HG02885 (cell line): ENCODE data around the gene TECTA.
"Not testable (repeated sequence)": the region's sequence is repeated elsewhere in the genome, so short reads cannot be mapped to it uniquely, and the experiment has no call there.

Experiments used
- ATAC-seq: cut with Tn5 transposase; IDR thresholded peaks from one replicate; pipeline ENCODE4 v1.9.1; 2021; ENCODE audit warnings: mild to moderate bottlenecking; ENCODE audit not compliant: unreplicated experiment, poor library complexity

TECTA gene

DNA sequence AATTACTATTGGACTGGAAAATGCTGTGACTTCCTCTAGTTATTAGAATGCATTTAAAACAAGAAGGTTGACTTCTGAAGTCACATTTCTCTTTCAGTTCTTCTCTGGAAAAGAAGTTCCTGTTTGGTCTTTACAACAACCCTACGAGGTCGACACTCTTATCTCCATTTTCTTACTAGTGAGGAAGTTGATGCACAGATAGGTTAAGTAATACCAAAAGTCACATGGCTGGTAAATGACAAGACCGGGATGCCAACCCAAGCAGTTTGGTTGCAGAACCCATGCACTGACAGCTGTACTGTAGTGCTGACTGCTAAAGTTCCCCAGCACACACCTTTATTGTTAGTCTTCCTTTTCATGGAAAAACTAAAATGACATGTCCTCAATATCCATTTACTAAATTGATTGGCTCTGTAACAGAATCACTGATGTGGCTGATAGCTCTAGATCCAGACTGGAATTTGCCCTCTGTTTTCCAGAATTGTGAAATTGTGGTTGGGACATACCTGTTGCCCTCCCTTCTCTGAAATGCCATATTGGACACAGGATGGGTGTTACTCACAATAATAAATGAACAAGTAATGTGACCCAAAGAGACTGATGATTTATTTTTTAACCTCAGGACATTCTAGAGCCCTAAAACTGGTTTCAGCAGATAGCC is 9.4 kb upstream of the TECTA start:
- ATAC-seq: no peak

DNA sequence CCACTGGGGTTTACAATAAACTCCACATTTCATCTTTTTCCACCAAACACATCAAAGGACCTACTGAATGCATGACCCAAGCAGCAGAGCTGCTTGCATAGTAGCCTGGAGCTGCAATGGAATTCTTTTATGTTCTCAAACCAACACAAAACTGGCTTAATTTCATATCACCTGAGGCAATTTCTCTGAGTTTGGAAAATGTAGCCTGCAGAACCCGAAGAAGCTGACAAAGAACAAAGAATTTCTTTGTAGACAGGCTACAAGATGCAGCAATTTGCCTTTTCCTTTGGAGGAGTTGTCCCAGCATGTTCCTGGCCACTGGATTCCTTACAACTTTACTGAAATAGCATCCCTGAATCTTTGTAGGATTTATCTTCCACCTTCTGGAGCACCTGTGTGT is 5.5 kb upstream of the TECTA start:
- ATAC-seq: no peak

DNA sequence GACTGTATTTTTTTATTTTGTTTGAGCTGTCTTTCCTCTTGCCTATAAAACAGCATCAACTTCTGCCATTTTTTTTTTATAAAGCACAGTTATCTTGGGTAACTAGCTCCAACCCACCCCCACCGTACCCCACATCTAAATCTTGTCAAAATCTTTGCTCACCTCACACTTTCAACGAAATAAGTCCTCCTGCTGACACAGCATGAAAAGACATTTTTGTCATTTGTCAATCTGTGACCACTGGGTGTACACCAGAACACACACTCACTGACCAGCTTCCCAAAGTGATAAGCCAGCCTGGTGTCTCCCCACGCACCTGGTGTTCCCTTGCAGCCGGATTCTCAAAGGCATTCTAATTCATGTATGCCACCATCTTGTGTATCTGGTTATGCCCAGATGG is 1.7 kb upstream of the TECTA start:
- ATAC-seq: no peak

DNA sequence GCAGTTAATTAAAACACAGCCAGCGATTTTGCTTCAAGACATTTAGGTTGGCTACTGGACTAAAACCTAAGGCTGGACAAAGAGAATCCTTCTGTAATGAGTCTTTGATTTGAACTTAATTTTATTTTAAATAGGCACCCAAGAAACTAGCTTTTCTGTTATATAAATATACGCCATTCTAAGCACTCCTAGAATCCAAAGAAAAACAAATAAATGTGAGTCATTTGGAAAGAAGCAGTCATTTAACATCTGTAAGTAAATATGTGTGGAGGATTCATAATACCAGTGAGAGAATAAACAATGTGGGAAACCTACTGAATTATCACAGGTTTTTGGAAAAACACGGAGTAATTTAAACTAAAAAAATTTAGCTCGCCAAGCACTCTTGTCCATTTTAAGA is 1.2 kb upstream of the TECTA start:
- ATAC-seq: no peak

DNA sequence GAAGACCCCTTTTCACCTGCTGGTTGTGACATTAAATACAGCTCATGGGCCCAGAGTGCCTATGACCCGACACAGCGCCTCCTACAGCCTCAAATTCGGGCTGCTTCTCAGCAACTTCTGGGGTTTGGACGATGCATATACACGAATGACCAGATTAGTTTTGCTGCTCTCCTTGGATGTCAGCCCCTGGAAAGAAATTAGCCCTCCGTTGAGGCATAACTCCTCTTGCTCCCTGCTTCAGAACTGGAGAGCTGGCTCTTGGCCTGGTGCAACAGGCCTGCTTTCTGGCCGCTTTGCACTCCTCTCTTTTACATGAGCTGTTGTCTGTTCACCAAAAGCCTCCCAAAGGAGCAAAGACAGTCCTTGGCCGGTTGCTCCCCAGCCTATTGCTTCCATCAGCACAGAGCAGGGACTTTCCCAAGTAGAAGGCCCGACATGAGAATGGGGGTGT is 3.3 kb downstream of the TECTA start:
- ATAC-seq: no peak

DNA sequence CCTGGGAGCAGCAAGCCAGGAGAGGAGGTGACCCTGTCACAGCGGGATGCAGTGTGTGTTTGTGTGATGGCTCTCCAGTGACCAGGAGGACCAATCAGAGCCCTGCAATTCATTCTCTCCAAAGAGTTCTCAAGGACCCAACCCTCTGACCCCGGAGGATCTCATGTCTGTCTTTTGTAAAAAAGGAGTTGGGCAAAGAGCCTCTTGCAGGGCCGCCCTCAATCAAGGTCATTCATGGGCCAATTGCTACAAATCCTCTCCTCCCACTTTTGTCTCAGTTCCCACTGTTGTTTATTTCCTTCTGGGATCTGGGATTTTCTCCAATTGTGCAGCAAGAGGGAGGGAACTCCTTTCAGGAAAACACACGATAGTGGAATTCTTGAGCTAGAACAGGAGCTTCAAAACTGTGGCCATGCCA is 4.0 kb downstream of the TECTA start:
- no peak for ATAC-seq

DNA sequence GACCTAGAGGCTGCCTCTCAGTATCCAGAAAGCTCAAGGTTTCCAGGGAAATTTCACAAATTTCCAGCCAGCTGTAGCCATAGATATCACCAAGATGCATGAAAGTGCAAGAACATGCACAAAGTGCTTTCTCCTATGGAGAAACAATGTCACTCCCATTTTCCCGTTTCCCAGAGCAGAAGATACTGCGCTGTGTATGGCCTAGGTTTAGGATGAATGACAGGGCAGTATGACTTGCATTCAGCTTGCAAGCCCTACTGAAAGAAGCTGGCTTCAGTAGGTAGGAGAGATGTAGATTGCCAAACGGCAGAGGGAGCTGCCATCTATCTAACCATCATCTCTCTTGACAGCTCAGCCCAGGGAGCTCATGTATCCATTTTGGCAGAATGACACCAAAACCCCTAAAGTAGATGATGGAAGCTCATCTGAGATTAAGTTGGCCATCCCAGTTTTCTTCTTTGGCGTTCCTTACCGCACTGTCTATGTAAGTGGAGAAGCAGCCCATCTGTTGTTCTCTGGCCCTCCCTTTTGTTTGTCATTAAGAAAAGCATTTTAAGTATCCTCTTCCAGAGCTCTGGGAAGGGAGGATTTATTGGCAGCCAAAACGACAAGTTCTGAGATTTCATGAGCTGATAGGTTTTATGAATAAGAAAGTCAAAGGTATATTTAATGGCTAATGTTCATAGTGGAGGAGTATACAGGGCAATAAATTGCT is 4.6 kb downstream of the TECTA start:
- no peak for ATAC-seq

DNA sequence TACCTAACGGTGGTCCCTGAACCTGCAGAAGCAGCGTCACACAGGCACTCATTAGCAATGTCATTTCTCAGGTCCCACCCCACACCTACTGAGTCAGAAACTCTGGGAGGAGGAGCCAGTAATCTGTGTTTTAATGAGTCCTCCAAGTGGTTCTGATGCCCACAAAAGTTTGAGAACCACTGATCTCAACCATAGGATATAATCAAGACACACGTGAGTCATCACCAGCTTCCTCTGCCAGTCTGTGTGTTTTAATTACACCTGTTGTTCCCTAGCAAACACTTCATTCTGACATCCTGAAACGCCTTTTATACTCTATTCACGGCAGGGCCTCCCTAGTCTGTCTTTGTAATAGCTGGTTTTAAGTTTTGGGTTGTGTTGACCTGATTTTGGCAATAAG is 5.8 kb downstream of the TECTA start:
- ATAC-seq: no peak

DNA sequence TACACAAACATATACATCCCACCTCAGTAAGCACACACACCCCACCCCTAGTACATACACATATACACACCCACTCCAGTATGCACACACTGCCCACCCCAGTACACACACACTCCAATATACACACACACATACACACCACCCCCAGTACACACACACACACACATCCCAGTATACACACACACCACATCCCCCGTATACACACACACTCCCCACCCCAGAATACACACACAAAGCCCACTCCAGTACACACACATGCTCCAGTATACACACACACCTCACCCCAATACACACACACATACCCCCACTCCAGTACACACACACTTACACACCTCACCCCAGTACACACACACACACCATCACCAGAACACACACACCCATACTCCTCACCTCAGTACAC is 7.4 kb downstream of the TECTA start:
- no peak for ATAC-seq

DNA sequence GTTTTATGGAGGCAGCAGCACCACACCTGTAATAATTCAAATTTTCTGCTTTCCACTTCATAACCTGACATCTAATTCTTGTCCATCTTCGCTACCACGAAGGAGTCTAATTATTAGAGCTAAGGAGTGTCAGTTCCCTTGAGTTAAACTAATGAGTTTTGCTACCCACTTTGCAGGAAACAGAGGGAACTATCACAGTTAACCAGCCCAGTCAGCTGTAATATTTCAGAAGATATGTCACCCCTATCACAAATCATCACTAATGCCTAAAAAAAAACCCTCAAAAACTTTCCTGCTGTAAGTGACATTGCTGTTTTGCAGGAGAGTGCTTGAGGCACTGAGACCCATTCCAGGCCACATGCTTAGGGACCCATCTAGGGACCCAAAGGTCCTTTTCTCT is 8.4 kb downstream of the TECTA start:
- no peak for ATAC-seq

DNA sequence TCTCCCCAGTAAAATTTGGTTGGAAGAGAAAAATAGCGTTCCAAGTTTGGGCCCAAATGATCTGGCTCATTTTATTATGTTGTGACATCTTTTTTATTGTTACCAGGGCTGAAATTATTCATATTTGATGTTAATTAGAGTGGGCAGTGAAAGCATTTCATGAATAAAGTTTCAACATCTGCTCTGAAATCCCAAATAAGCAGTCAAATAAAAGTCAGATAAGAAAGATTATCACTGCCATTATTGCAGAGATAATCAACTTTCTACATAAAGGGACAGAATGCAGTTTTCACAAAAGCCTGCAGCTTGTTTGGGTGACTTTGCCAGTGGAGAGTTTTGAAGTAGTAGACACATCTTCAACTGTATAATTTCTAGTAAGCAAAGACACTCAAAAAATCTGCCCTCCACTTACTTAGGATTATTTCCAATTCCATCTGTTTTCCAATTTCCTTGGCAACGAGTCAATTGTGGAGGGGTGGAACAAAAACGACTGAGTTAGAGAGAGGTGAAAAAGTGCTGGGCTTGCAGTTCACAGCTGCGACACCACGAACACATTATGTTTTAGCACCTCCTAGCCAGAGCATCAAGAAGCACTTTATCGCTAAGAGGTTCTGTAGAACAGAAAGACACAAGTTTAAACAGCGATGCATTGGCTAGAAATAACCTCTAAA is 9.0 kb downstream of the TECTA start:
- no peak for ATAC-seq

DNA sequence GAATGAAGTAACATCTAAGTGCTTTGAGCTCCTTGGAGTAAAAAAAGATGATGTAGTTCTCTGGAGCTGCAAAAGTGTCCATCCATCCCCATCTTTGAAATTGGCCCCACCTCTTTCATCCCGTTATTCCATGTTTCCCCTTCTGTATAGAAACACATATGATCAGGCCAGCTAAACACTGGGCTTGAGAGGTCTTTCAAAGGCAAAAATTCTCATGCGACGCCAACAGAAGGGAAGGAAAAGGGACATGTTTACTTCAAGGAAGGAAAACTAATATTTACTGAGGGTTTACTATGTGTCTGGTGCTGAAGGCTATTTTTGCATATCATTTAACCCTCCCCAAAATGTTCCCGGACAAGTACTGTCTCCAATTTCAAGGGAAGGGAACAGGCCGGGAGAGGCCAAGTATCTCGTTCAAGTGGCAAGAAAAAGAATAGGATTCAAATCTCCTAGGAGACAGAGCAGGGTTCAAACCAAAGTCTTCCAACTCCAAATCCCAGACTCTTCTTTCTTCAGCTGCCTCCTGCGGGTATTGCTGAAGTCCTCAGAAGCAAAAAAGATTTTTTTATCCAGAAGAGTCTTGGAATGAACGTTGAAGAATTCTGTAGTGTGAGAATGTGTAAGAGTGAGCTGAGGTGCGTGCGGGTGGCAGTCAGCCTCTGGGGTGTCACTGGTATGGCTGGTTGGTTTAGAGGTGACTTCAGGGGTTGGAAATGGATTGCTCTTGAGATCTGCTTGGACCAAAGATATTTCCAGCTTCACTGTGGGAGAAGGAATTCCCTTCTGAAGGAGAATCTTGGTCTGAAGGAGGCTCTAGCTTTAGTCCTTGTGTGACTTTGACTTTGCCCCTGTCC is 10.1 kb downstream of the TECTA start:
- ATAC-seq: no peak

DNA sequence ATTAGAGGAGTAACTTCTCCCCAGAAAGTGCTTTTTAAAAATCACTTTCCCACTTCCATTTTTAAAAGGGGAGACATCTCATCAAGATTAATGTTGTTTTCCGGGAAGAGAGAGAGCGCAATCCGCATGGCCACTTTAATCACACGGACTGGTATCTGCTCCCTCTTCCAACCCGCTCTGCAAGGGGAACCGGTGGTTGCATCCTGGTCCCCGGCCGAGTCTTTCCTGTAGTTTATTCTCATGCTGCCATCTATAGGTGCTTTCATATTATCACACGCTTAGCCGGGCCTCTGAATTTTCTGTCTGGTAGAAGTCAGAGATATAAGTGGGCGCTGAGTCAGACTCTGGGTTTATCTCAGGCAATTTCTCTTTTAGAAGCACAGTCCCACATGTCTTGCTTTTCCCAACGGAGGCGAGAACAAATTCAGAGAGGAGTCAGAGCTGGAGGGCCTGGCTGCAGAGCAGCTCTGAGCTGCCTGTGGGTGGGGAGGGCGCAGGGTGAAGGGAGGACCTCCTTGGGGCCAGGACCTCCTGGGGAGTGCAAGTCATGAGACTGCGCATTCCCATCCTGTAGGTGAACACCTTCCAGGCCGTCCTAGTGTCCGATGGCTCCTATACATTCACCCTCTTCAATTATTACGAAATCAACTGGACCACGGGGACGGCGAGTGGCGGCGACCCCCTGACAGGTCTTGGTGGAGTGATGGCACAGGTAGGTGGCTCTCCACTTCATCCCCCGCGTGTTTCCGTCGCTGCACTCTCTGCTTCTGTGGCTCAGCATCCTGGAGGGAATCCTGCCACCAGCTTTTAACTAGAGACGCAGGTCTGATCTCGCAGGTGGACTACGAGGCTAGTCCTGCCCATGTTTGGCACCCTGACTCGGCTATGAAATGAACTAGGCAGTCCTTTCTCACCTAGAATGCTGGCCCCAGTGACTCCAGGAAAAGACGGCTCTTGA is 11.7 kb downstream of the TECTA start:
- no peak for ATAC-seq

DNA sequence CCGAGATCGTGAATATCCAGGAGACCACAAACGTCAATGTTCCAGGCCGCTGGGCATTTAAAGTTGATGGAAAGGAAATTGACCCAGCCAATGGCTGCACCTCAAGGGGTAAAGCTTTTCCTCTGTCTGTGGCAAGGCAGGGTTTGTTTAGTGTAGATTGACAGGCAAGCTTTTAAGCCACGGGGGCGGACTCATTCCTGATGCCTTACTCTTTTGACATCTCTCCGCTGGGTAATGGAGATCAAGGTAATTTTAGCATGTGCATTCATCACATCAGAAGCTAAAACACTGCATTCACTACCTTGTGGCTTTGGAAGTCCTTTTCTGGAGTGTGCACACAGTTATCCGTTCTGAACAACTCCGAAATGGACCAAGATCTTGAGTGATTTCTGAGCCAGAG is 12.6 kb downstream of the TECTA start:
- ATAC-seq: no peak

DNA sequence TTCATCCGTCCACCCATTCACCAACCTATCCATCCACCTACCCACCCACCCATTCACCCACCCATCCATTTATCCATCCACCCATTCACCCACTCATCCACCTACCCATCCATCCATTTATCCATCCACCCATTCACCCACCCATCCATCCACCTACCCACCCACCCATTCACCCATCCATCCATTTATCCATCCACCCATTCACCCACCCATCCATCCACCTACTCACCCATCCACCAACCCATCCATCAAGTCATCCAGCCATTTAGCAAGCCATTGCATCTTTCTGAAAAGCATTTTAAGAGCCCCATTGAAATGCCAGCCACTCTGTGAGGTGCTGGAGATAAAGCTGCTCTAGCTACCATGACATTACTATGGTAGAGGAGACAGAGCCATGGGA is 14.0 kb downstream of the TECTA start:
- not testable (repeated sequence) for ATAC-seq

DNA sequence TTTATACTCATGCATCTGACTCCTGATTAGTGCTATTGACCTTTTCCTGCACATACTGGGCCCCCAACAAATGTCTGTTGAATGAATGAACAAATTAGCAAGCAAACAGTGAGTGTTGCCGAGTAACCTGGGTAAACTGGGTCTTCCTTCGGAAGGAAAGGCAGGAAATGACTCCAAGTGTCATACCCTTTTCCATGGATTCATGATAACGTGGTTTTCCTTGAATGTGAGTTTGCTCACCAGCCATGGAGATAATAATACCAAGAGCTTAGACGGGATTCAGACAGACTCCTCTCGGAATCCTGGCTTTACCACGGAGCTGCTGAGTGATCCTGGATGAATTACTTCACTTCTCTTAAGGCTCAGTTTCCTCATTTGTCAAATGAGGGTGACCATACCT is 16.7 kb downstream of the TECTA start:
- no peak for ATAC-seq

DNA sequence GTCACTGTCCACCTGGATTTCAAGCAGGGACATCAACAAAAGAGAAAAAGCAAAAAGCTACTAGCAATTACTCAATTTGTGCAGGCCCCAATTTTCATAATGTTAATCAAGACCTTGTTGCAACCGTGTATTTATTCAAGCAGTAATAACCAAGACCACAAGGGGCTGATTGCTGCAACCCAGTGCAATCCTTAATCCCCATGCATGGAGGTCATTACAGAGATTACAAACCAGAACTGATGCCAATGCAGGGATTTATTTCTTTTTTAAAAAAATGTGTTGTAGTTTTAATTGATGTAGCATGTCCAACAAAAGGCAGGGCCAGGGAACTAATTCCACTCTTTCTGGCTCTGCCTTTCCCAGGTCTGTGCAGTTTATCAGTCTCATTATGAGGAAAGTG is 18.4 kb downstream of the TECTA start:
- ATAC-seq: no peak

DNA sequence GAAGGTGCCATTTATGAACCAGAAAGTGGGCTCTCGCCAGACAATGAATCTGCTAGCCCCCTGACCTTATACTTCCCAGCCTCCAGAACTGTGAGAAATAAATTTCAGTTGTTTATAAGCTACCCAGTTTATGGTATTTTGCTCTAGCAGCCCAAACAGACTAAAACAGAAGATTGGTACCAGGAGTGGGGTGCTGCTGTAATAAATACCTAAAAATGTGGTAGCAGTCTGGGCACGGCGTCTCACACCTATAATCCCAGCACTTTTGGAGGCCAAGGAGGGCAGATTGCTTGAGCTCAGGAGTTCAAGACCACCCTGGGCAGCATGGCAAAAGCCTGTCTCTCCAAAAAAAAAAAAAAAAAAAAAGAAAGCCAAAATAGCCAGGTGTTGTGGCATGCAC is 21.3 kb downstream of the TECTA start:
- no peak for ATAC-seq

DNA sequence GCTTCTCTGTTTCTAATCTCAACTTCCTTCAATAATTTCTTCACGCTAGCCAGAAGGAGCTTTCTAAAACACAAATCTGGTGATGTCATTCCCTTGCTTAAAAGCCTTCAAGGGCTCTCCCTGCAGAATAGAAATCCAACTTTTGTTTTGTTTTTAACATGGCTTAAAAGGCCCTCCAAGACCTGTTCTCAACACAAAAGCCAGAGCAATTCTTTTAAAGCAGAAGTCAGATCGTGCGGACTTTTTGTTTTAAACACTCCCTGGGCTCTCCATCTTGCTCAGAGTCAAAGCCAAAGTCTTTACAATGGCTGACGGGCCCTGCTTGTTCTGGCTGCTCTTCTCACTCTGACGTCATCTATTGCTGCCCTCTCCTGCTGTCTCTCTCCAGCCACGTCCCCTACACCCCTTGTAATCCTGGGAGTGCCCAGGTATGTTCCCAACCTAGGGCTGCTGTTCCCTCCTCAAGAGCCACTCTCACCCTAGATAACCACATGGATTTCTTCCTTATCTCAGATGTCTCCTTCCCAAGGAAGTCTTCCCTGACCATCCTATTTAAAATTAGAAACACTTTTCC is 22.5 kb downstream of the TECTA start:
- ATAC-seq: no peak
